Measurements from ENCODE around the gene ARL8B. TPM values are rescaled to one million over a fixed set of nuclear protein-coding genes. Genes with fewer than 3 reads are reported as not detected.
"Not testable (repeated sequence)": the region's sequence is repeated elsewhere in the genome, so short reads cannot be mapped to it uniquely, and the experiment has no call there.

ARL8B gene
- total and polyA plus RNA-seq, 4 donors, result 53.9 to 172 (median 105) TPM

DNA sequence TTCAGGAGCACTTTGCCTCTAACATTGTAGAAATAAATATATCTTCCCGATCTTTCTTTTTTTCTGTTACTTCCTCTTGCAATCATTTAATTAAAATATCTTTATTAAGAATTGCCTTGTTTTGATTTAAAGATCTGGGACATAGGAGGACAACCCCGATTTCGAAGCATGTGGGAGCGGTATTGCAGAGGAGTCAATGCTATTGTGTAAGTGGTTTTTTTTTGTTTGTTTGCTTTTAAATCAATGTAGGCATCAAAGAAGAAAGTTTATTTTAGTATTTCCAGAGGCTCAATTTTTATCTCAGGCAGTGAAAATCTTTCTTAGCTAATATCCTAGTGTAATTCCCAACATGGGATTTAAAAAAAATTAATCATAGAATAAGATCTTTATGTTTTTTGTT, 49.9 kb downstream of the ARL8B start:
- no peaks in the 10 kb centered on the region for H3K4me1 ChIP-seq (ENCODE audit: control insufficient read depth, insufficient read depth, low read length)
- no peaks in the 10 kb centered on the region for H3K27me3 ChIP-seq (ENCODE audit: control insufficient read depth, insufficient read depth, low read length)
- H3K9me3 ChIP-seq (ENCODE audit: control insufficient read depth, insufficient read depth, low read length), result no peaks in the 10 kb centered on the region
- no peak overlapping the region for H3K4me3 ChIP-seq (ENCODE audit: low read depth, low read length)
- no peak overlapping the region for H3K27ac ChIP-seq (ENCODE audit: low read depth, low read length)
- DNase-seq (ENCODE audit: low read depth in 4 of 6, low spot score in 6 of 6), result no peak
- H3K36me3 ChIP-seq (ENCODE audit: control insufficient read depth, insufficient read depth, low read length), result peaks cover 12% of the 10 kb centered on the region
- WGBS (ENCODE audit: insufficient coverage), result 100% methylated on average over 2 of the region's 4 CpGs

DNA sequence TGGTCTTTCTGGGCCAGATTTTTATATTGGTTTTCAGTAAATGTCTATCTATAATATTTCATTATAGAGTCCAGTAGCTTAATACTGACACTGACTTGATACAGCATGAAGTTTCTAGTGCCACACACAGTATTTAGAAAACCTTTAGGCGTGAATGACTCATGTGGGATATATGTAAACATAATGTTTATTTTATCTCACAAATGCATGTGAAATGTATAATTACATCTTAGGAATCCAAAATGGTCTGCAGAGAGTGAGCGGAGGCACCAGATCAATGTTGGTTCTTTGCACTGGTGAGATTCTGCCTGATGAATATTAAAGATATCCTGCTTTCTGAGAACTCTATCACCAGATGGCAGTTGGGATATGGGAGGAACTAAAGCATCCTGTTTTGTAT, 56.9 kb downstream of the ARL8B start:
- not testable (repeated sequence) for H3K27ac ChIP-seq (ENCODE audit: low read depth, low read length)

DNA sequence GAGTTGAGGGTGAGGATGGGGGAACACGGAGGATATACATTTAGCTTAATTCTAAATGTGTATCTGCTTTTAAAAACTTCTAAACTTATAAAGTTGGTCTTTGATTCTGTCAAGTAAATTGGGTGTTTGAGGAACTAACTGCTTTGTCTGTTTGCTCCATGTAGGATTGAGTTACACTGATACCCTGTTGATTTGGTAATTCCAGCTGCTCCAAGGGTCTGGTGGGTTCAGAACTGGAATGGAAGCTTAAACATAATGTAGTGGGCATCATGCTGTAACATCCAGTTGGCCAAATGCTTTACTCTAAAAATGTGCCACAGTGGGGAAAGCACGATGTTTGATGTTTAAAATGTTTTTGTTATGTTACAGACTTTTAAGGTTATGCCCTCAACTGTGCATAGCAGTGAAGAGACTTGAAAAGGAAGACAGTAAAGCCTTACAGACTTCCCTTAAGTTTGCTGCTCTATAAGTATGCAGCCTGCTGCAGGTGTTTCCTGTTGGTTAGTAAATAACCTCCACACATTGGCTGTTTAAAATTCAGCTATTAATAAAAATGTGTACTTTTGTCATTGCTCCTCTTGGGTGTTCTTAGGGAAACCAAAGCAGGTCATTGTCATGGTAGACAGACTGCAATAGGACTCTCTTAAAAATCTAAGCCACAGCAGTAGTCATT, 59.5 kb downstream of the ARL8B start:
- H3K9me3 ChIP-seq (ENCODE audit: control insufficient read depth, insufficient read depth, low read length), result no peaks in the 10 kb centered on the region
- no peaks in the 10 kb centered on the region for H3K27me3 ChIP-seq (ENCODE audit: control insufficient read depth, insufficient read depth, low read length)
- DNase-seq (ENCODE audit: low read depth in 4 of 6, low spot score in 6 of 6), result no peak
- H3K27ac ChIP-seq (ENCODE audit: low read depth, low read length), result no peak overlapping the region
- WGBS (ENCODE audit: insufficient coverage), result 67% methylated on average over 1 of the region's 2 CpGs
- no peaks in the 10 kb centered on the region for H3K4me1 ChIP-seq (ENCODE audit: control insufficient read depth, insufficient read depth, low read length)
- H3K4me3 ChIP-seq (ENCODE audit: low read depth, low read length), result no peak overlapping the region
- H3K36me3 ChIP-seq (ENCODE audit: control insufficient read depth, insufficient read depth, low read length), result peaks cover 11% of the 10 kb centered on the region

More for the DNA sequence above, 56.9 kb downstream of the ARL8B start:
- not testable (repeated sequence) for H3K9me3 ChIP-seq (ENCODE audit: control insufficient read depth, insufficient read depth, low read length); DNase-seq (ENCODE audit: low read depth in 4 of 6, low spot score in 6 of 6); H3K4me1 ChIP-seq (ENCODE audit: control insufficient read depth, insufficient read depth, low read length); H3K4me3 ChIP-seq (ENCODE audit: low read depth, low read length); H3K27me3 ChIP-seq (ENCODE audit: control insufficient read depth, insufficient read depth, low read length)
- H3K36me3 ChIP-seq (ENCODE audit: control insufficient read depth, insufficient read depth, low read length), result peaks cover 15% of the 10 kb centered on the region
- no CpG with 5 or more reads among the region's 2 CpGs for WGBS (ENCODE audit: insufficient coverage)

DNA sequence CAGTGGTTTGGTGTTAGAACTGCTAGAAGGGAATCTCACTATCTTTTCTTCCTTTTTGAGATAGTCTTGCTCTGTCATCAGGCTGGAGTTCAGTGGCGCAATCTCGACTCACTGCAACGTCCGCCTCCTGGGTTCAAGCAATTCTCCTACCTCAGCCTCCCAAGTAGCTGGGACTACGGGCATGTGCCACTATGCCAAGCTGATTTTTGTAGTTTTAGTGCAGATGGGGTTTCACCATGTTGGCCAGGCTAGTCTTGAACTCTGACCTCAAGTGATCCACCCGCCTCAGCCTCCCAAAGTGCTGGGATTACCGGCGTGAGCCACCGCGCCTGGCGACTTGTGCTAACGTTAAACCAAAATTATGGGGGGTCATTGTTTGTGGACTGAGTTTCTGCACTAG, 61.6 kb downstream of the ARL8B start:
- H3K4me1 ChIP-seq (ENCODE audit: control insufficient read depth, insufficient read depth, low read length); H3K27me3 ChIP-seq (ENCODE audit: control insufficient read depth, insufficient read depth, low read length); H3K4me3 ChIP-seq (ENCODE audit: low read depth, low read length); H3K36me3 ChIP-seq (ENCODE audit: control insufficient read depth, insufficient read depth, low read length); DNase-seq (ENCODE audit: low read depth in 4 of 6, low spot score in 6 of 6); H3K9me3 ChIP-seq (ENCODE audit: control insufficient read depth, insufficient read depth, low read length); H3K27ac ChIP-seq (ENCODE audit: low read depth, low read length): not testable (repeated sequence)
- 100% methylated on average over 9 of the region's 12 CpGs for WGBS (ENCODE audit: insufficient coverage)

DNA sequence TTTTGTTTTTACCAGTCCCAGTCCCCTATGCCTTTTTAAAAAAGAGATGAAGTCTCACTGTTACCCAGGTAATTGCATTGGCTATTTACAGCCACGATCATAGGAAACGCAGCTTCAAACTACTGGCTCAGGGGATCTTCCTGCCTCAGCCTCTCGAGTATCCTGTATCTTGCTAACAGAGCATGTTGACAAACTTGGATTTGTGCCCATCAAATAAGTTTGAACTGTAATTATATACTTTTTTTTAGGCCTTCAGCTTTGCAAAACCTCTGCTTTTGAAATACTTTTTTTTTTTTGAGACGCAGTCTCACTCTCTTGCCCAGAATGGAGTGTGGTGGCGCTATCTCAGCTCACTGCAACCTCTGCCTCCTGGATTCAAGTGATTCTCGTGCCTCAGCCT, 62.4 kb downstream of the ARL8B start:
- Histone ChIP-seq H3K36me3 (ENCODE audit: control insufficient read depth, insufficient read depth, low read length) (peaks cover 4% of the 10 kb centered on the region), H3K27ac (ENCODE audit: low read depth, low read length) (no peak overlapping the region), H3K4me1 (ENCODE audit: control insufficient read depth, insufficient read depth, low read length) (peaks cover 9% of the 10 kb centered on the region), H3K4me3 (ENCODE audit: low read depth, low read length) (no peak overlapping the region), H3K9me3 (ENCODE audit: control insufficient read depth, insufficient read depth, low read length) (no peaks in the 10 kb centered on the region), H3K27me3 (ENCODE audit: control insufficient read depth, insufficient read depth, low read length) (no peaks in the 10 kb centered on the region)
- WGBS (ENCODE audit: insufficient coverage), result 90% methylated on average over 5 of the region's 6 CpGs
- DNase-seq (ENCODE audit: low read depth in 4 of 6, low spot score in 6 of 6), result no peak

DNA sequence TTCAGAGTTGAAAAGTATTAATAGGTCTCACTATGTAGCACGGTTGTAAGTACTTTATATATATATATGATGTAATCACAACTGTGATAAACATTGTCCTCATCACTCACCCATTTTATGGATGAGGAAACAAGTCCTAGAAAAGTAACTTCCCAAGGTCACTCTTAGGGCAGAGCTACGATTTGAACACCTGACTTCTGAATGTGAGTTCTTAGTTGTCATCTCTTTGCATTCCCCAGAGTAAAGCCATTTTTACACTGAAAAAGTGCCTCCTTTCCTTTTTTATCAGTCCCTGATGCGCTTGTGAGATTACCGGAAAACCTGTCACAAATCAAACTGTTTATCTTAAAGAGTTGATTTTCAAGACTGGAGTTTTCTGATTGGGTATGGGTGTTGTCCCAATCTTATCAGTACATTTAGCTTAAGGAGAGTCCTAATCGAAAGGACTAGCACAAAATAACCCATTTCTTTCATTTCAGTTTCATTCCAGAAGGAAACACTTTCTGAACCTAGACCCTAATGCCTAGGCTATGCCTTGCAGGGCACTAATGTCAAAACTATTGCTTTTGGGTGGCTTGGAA, 63.1 kb downstream of the ARL8B start:
- Histone ChIP-seq H3K4me1 (ENCODE audit: control insufficient read depth, insufficient read depth, low read length) (peaks cover 9% of the 10 kb centered on the region), H3K9me3 (ENCODE audit: control insufficient read depth, insufficient read depth, low read length) (no peaks in the 10 kb centered on the region), H3K27ac (ENCODE audit: low read depth, low read length) (no peak overlapping the region), H3K4me3 (ENCODE audit: low read depth, low read length) (no peak overlapping the region), H3K36me3 (ENCODE audit: control insufficient read depth, insufficient read depth, low read length) (peaks cover 4% of the 10 kb centered on the region), H3K27me3 (ENCODE audit: control insufficient read depth, insufficient read depth, low read length) (no peaks in the 10 kb centered on the region)
- DNase-seq (ENCODE audit: low read depth in 4 of 6, low spot score in 6 of 6), result no peak
- 88% methylated on average over 1 of the region's 5 CpGs for whole genome bisulfite sequencing (ENCODE audit: insufficient coverage)

DNA sequence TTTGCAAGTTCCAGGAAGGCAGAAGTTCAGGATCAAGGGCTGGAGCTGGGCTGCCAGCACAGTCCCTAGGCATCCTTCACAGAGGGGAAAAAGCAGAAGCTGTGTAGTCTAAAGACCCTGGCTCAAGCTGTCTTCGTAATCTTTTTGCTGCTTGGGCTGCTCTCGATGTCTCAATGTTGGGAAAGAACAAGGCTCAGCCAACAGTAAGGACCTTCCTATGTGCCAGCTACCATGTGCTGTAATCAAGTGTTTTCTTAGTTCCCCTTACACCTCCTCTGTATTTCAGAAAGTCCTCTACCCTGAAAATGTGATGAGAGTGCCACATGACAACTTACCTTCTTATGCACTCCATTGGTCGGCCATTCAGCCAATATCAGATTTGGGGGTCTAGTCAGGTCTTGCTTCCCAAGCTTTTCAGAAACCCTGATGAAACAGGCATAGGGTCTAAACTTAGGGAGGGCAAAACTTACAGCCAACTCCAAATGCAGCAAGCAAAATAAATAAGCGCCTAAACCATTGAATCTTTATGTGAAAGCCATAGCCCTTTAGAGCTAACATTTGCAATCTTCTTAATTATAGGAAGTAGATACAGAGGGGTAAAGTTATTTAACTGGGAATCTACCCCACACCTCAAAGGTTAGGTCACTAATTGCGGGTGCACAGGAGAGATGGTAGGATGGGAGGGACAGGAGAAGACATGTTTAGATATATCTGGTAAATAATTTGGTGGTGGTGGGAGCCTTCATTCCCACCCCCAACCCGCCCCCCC, 64.2 kb downstream of the ARL8B start:
- Histone ChIP-seq H3K36me3 (ENCODE audit: control insufficient read depth, insufficient read depth, low read length) (peaks cover 4% of the 10 kb centered on the region), H3K27me3 (ENCODE audit: control insufficient read depth, insufficient read depth, low read length) (no peaks in the 10 kb centered on the region), H3K4me1 (ENCODE audit: control insufficient read depth, insufficient read depth, low read length) (peaks cover 9% of the 10 kb centered on the region), H3K27ac (ENCODE audit: low read depth, low read length) (no peak overlapping the region), H3K9me3 (ENCODE audit: control insufficient read depth, insufficient read depth, low read length) (no peaks in the 10 kb centered on the region), H3K4me3 (ENCODE audit: low read depth, low read length) (no peak overlapping the region)
- WGBS (ENCODE audit: insufficient coverage), result 100% methylated on average over 2 of the region's 6 CpGs
- DNase-seq (ENCODE audit: low read depth in 4 of 6, low spot score in 6 of 6), result no peak

DNA sequence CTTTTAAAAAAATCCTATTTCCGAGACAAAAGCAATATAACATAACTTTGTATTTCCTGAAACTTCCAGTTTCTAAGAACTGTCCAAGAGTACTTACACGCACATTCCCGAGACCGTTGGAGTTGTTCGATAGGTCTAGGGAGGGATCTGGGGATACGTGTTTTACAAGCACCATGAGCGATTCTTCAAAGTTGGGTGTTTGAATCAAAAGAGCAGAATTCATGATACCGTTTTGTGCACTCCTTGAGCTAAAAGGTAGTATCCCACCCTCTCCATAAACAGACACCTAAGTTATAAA, 64.7 kb downstream of the ARL8B start:
- Histone ChIP-seq H3K27ac (ENCODE audit: low read depth, low read length) (peak overlapping the region; percentile 45), H3K4me1 (ENCODE audit: control insufficient read depth, insufficient read depth, low read length) (peaks cover 9% of the 10 kb centered on the region), H3K9me3 (ENCODE audit: control insufficient read depth, insufficient read depth, low read length) (no peaks in the 10 kb centered on the region), H3K4me3 (ENCODE audit: low read depth, low read length) (peak overlapping the region; percentile 55), H3K36me3 (ENCODE audit: control insufficient read depth, insufficient read depth, low read length) (peaks cover 4% of the 10 kb centered on the region), H3K27me3 (ENCODE audit: control insufficient read depth, insufficient read depth, low read length) (no peaks in the 10 kb centered on the region)
- DNase-seq (ENCODE audit: low read depth in 4 of 6, low spot score in 6 of 6), result no peak
- 0% methylated on average over 1 of the region's 8 CpGs for WGBS (ENCODE audit: insufficient coverage)

DNA sequence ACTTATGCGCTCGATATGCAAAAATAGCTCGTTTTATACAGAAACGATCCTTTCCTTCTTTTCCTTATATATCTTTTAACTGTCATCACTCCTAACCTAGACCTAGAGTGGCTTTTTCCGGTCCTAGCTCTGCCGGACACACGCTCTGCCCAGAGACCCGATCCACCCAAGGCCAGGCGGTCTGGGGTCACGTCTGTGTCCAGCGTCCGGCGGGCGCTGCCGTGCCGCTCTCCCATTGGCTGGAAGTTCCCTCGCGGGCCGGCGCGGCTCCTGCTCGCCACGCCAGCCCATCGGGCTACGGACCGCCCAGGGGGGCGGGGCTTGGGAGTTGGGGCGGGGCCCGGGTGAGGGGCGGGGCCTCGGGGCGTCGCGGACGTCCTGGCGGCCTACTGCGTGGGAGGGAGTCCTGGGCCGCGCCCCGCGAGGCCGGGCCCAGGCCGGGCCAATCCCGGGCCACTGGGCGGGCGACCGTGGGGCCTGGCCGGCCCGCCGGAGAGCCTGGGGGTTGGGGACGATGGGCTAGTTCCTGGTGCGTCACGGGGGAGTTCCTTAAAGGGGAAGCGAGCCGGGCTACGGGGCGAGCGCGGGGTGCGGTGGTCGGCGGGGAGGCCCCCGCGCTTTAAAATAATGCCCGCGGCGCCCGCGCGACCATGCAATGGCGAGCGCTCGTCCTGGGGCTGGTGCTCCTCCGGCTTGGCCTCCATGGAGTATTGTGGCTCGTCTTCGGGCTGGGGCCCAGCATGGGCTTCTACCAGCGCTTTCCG, 65.2 kb downstream of the ARL8B start, which contains the start of gene EDEM1:
Gene EDEM1, plus strand, starts transcription at position 552 of the 764 bp plus-strand sequence. Its CDS starts 99 bp downstream, at position 651.
- Histone ChIP-seq H3K36me3 (ENCODE audit: control insufficient read depth, insufficient read depth, low read length) (peaks cover 4% of the 10 kb centered on the region), H3K27me3 (ENCODE audit: control insufficient read depth, insufficient read depth, low read length) (no peaks in the 10 kb centered on the region), H3K9me3 (ENCODE audit: control insufficient read depth, insufficient read depth, low read length) (no peaks in the 10 kb centered on the region), H3K4me1 (ENCODE audit: control insufficient read depth, insufficient read depth, low read length) (peaks cover 9% of the 10 kb centered on the region), H3K4me3 (ENCODE audit: low read depth, low read length) (peak within 1 kb of the TSS; percentile 80), H3K27ac (ENCODE audit: low read depth, low read length) (peak within 1 kb of the TSS; percentile 85)
- peak; percentile 63 to 96 (median 84) for DNase-seq (ENCODE audit: low read depth in 4 of 6, low spot score in 6 of 6)
- under 1% methylated on average over 73 of the region's 78 CpGs for WGBS (ENCODE audit: insufficient coverage)

Data from spinal cord (tissue), 10 donors.